GM21423 (cell line): Measurements from ENCODE around the gene ISM1.

Experiments used
- ATAC-seq: cut with Tn5 transposase; IDR thresholded peaks from one replicate; pipeline ENCODE4 v1.9.1; 2021; ENCODE audit warnings: mild to moderate bottlenecking, moderate library complexity; ENCODE audit not compliant: unreplicated experiment

ISM1 gene

GRCh38 chr20:13340088-13340487 is 119.0 kb downstream of the ISM1 start:
- ATAC-seq = no peak

- no peak for ATAC-seq
Measured at GRCh38 chr20:13341737-13342393, 120.8 kb downstream of the ISM1 start.

- no peak for ATAC-seq
Measured at GRCh38 chr20:13342469-13343242, 121.6 kb downstream of the ISM1 start.

- ATAC-seq = no peak
Measured at GRCh38 chr20:13344671-13345070, 123.6 kb downstream of the ISM1 start.

GRCh38 chr20:13348311-13349234 is 127.5 kb downstream of the ISM1 start:
- ATAC-seq = no peak

GRCh38 chr20:13349235-13349604 is 128.1 kb downstream of the ISM1 start:
- no peak for ATAC-seq
